Spleen (tissue), 7 donors: ENCODE measurements around the gene COL5A1.

Experiments used
- POLR2A ChIP-seq, 3 donors: fragments of 450-650 bp; IDR thresholded peaks; one replicate each; pipeline ENCODE4 v1.5.1; 2017; ENCODE audit warnings: antibody characterized with exemption in 3 of 3, mild to moderate bottlenecking in 1 of 3
- TF ChIP-seq, protein P1 (sequence below), 11 experiments: fragments of 200-600 bp in 7 of 11; fragments of 450-650 bp in 4 of 11; sonication (generic) in 4 of 11; IDR thresholded peaks in 8 of 11; conservative IDR thresholded peaks in 3 of 11; 1 replicate in 7 of 11; 2 replicates in 4 of 11; pipeline versions ENCODE4 v1.4.0 to v1.8.0; 2016 to 2021; ENCODE audit warnings: antibody characterized with exemption in 11 of 11, inconsistent platforms in 4 of 11, mild to moderate bottlenecking in 1 of 11
- donor health status: DM: no; HTN: no; CAD: no; lungs with moderate emphysema.
- donor health status: DM: no; HTN: no; CAD: no.
- donor health status: DM: no; HTN: no; CAD: no.

- TF ChIP-seq, protein P1, sequence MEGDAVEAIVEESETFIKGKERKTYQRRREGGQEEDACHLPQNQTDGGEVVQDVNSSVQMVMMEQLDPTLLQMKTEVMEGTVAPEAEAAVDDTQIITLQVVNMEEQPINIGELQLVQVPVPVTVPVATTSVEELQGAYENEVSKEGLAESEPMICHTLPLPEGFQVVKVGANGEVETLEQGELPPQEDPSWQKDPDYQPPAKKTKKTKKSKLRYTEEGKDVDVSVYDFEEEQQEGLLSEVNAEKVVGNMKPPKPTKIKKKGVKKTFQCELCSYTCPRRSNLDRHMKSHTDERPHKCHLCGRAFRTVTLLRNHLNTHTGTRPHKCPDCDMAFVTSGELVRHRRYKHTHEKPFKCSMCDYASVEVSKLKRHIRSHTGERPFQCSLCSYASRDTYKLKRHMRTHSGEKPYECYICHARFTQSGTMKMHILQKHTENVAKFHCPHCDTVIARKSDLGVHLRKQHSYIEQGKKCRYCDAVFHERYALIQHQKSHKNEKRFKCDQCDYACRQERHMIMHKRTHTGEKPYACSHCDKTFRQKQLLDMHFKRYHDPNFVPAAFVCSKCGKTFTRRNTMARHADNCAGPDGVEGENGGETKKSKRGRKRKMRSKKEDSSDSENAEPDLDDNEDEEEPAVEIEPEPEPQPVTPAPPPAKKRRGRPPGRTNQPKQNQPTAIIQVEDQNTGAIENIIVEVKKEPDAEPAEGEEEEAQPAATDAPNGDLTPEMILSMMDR (IDR thresholded peaks at IDR 0.05 in 8 of 11, conservative IDR thresholded peaks at IDR 0.05 in 3 of 11) = no peak
- TF ChIP-seq POLR2A (IDR thresholded peaks at IDR 0.05) = no peak
Observed at GRCh38 chr9:134793288-134794188, 151.9 kb downstream of the COL5A1 start.
